DND-41 (cell line): ENCODE data around the gene CDKN1C.

ENCODE experiments used
- EZH2 ChIP-seq: IDR thresholded peaks from 3 replicates; pipeline ENCODE4 v1.6.1; 2012; ENCODE audit warnings: borderline replicate concordance, low read depth, mild to moderate bottlenecking, moderate library complexity, low read length, inconsistent platforms; ENCODE audit not compliant: severe bottlenecking
- TF ChIP-seq, protein P1 (sequence below): IDR thresholded peaks from 2 replicates; pipeline ENCODE4 v1.5.1; 2012; ENCODE audit warnings: borderline replicate concordance, low read length, moderate library complexity, mild to moderate bottlenecking; ENCODE audit not compliant: poor library complexity, severe bottlenecking; ENCODE audit errors: extremely low read depth

DNA sequence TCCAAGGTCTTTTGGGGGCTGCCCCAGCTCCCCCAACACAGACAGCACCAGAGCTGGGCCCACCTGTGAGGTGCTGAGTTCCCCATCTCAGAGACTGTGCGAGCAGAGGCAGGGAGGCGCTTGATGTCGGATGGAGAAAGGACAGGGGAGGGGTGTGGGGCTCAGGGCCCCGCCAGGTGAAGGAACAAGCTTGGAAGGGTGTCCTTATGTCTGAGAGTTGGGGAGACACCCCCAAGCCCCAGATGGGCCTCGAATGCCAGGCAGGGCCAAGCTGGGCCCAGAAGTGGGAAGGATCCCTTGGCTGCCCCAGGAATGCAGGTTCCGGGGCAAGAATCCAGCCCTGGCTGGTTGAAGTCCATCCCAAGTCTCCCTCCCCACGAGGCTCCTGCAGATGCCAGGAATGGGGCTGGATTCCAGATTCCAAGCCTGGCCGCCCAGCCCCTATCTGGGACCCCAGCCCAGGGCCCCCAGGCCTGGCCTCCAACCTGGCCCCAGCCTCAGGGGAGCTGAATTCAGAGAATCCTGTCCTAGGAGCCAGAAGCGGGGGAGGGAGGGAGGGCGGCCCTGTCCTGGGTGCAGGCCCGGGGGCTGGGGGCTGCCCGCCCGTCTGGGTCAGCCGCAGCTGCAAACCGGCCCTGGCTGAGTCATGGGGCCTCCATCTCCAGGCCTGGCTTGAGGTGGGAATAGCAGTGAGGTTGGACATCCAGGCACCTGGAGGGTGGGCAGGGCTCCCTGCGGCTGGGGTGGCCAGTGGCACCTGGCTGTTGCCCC, 50.9 kb downstream of the CDKN1C start:
- TF ChIP-seq, protein P1, sequence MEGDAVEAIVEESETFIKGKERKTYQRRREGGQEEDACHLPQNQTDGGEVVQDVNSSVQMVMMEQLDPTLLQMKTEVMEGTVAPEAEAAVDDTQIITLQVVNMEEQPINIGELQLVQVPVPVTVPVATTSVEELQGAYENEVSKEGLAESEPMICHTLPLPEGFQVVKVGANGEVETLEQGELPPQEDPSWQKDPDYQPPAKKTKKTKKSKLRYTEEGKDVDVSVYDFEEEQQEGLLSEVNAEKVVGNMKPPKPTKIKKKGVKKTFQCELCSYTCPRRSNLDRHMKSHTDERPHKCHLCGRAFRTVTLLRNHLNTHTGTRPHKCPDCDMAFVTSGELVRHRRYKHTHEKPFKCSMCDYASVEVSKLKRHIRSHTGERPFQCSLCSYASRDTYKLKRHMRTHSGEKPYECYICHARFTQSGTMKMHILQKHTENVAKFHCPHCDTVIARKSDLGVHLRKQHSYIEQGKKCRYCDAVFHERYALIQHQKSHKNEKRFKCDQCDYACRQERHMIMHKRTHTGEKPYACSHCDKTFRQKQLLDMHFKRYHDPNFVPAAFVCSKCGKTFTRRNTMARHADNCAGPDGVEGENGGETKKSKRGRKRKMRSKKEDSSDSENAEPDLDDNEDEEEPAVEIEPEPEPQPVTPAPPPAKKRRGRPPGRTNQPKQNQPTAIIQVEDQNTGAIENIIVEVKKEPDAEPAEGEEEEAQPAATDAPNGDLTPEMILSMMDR = no peak
- no peak for TF ChIP-seq EZH2
